Measurements from ENCODE around the gene IGFALS. TPM values are rescaled to one million over a fixed set of nuclear protein-coding genes. Genes with fewer than 3 reads are reported as not detected.

IGFALS gene
- not detected in 2 replicates for total RNA-seq

GRCh38 chr16:1793578-1794220, at the start of gene IGFALS:
Gene IGFALS (minus strand): TSS chr16:1793705. CDS start chr16:1793652, 53 bp downstream.

GRCh38 chr16:1826691-1827573, 33.4 kb upstream of the IGFALS start, which contains the start of the genes FAHD1 and HAGH:
Gene FAHD1 (plus strand): TSS chr16:1827206. CDS start chr16:1827239, 33 bp downstream.
Gene HAGH (minus strand): TSS chr16:1826825. CDS start chr16:1826787, 38 bp downstream.

GRCh38 chr16:1782408-1783264, 10.9 kb downstream of the IGFALS start, which contains the start of the genes NUBP2 and SPSB3:
Gene NUBP2 (plus strand): TSS chr16:1782960. CDS start chr16:1783021, 61 bp downstream.
Gene SPSB3 (minus strand): TSS chr16:1782571. CDS start chr16:1781483, 1,088 bp downstream.

GRCh38 chr16:1772908-1773702, 20.4 kb downstream of the IGFALS start, which contains the start of gene MRPS34:
Gene MRPS34 (minus strand): TSS chr16:1773134. CDS start chr16:1773119, 15 bp downstream.

GRCh38 chr16:1772362-1772907, 21.1 kb downstream of the IGFALS start, which contains the start of gene EME2:
Gene EME2 (plus strand): TSS chr16:1772810. CDS start chr16:1773228, 418 bp downstream.

GRCh38 chr16:1771188-1771863, 22.2 kb downstream of the IGFALS start, which contains the start of gene NME3:
Gene NME3 (minus strand): TSS chr16:1771543. CDS start chr16:1771534, 9 bp downstream.

Other genes with a start within 250 kb of the IGFALS start
- gene IFT140, start 181.6 kb downstream of the IGFALS start, total RNA-seq, result 21.4 and 26.3 TPM in 2 replicates
- 5.5 and 6.4 TPM in 2 replicates for gene CRAMP1, start 181.3 kb downstream of the IGFALS start, total RNA-seq
- 52.0 and 75.0 TPM in 2 replicates for gene JPT2, start 115.4 kb downstream of the IGFALS start, total RNA-seq
- gene MAPK8IP3, start 87.5 kb downstream of the IGFALS start, total RNA-seq, result 23.4 and 26.4 TPM in 2 replicates
- 80.9 and 93.5 TPM in 2 replicates for gene NME3, start 22.2 kb downstream of the IGFALS start, total RNA-seq
- 5.5 and 8.2 TPM in 2 replicates for gene EME2, start 20.9 kb downstream of the IGFALS start, total RNA-seq
- 88.3 and 95.2 TPM in 2 replicates for gene MRPS34, start 20.6 kb downstream of the IGFALS start, total RNA-seq
- 40.6 and 43.5 TPM in 2 replicates for gene SPSB3, start 11.1 kb downstream of the IGFALS start, total RNA-seq
- 111 and 136 TPM in 2 replicates for gene NUBP2, start 10.7 kb downstream of the IGFALS start, total RNA-seq
- 78.4 and 81.5 TPM in 2 replicates for gene HAGH, start 33.1 kb upstream of the IGFALS start, total RNA-seq
- 126 and 137 TPM in 2 replicates for gene FAHD1, start 33.5 kb upstream of the IGFALS start, total RNA-seq
- under 0.01 and 0.30 TPM in 2 replicates for gene MEIOB, start 78.5 kb upstream of the IGFALS start, total RNA-seq
- gene HS3ST6, start 124.7 kb upstream of the IGFALS start, total RNA-seq, result not detected in 2 replicates
- gene MSRB1, start 149.5 kb upstream of the IGFALS start, total RNA-seq, result 6.5 and 8.1 TPM in 2 replicates
- not detected in 2 replicates for gene RPL3L, start 161.0 kb upstream of the IGFALS start, total RNA-seq
- gene NDUFB10, start 165.8 kb upstream of the IGFALS start, total RNA-seq, result 143 and 149 TPM in 2 replicates
- gene RPS2, start 171.1 kb upstream of the IGFALS start, total RNA-seq, result 1,321 and 2,704 TPM in 2 replicates
- gene RNF151, start 173.2 kb upstream of the IGFALS start, total RNA-seq, result not detected in 2 replicates
- 56.5 and 105 TPM in 2 replicates for gene TBL3, start 178.3 kb upstream of the IGFALS start, total RNA-seq
- not detected in 2 replicates for gene NOXO1, start 187.8 kb upstream of the IGFALS start, total RNA-seq
- 18.7 and 20.1 TPM in 2 replicates for gene GFER, start 190.5 kb upstream of the IGFALS start, total RNA-seq
- 4.3 and 4.9 TPM in 2 replicates for gene SYNGR3, start 196.3 kb upstream of the IGFALS start, total RNA-seq
- 18.1 and 18.2 TPM in 2 replicates for gene ZNF598, start 216.1 kb upstream of the IGFALS start, total RNA-seq
- gene NPW, start 226.1 kb upstream of the IGFALS start, total RNA-seq, result 2.0 TPM in 1 of 2 replicates, not detected in the other
- gene NHERF2, start 233.2 kb upstream of the IGFALS start, total RNA-seq, result 21.8 and 46.0 TPM in 2 replicates